Measurements from ENCODE around the gene ARHGAP5.

Gene ARHGAP5

DNA sequence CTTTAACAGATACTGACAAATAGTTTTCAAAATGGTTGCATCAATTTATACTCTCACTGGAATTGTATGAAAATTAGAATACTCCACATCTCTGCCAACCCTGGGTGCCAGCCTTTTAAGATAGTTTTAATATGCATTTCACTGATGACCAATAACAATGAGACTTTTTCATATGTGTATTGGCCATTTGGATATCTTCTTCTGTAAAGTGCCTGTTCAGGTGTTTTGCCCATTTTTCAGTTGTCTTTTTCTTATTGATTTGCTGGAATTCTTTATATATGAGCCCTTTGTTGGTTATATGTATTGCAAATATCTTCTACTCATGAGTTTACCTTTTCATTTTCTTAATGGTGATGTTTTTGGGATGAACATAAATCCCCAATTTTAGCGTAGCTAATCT is 108.0 kb downstream of the ARHGAP5 start:
- DNase-seq, result no peak

DNA sequence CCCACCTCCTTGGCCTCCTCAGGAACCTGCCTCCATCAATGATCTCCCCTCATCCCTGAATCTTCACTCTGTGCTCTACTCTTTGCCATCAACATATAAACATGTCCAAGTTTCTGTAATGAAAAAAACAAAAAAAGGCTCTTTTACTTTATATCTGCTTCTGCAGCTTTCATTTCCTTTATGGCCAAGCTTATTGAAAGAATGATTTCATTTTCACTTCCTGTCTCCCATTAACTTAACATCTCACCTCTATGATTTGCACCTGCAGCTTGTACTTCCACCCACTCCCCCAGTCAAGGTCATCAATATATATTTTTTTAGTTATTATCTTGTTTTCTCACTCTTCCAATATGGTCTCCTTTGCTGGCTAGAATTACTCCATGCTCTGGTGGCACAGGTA is 109.1 kb downstream of the ARHGAP5 start:
- DNase-seq, result no peak

DNA sequence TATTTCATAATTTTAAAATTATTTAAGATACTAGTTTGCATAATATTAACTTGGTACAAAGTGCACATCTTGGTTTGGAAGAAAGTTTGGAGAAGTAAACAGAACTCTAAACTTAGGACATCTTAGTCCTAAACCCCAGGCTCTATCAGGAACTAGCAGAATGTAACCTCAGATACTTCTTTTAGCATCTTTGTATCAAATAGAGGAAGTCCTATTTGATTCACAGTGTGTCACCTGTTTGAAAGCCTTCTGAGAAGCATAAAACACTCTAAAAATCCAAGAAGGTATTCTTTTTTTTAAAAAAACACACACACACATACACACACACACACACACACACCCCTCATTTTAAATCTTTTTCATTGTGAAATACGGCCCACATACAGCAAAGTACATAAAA is 112.7 kb downstream of the ARHGAP5 start:
- DNase-seq, result no peak

DNA sequence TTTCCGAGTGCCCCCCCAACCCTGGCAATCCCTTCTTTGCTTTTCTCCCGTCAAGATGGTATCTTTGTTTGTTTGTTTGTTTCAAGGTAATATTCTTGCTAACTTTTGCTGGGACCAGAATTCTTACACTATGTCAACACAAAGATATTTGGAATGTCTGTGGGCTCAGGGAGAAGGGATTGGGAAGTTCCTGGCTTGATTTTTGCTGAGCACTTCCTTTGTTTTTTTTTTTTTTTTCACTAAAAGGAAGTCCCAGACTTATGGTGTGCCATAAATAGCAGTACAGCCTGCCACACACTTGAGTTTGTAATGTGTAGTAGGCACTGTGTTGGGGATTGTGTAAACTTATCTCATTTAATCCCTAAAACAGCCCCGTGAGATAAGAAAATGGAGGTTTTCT is 113.6 kb downstream of the ARHGAP5 start:
- no peak for DNase-seq

DNA sequence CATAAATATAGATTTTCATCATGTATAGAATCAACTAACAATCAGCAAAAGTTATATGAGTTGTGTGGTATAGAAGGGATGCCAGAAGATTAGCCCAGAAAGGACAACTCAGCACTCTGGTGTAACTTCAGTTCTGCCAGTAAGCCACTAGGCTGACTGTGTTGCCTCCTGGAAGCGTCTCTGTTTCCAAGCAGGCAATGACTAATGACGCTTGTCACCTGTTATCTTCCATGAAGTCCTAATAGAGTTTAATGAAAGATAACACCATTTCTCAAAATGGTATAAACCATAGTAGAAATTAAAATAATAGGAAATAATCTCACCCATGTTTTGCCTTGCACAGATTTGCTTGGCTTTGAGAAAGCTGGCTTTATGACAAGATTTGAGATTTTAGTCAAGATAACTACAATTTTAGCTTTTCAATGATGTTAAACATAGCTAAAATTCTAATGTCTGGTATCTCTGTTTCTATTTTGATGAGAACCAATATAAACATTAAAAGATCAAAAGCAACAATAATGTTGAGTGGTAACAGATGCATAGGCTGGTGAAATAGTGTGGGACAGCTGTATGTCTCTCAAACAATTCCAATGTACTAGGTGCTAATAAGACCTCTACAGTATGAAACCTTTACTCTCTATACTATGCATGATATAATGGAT is 115.7 kb downstream of the ARHGAP5 start:
- no peak for DNase-seq

DNA sequence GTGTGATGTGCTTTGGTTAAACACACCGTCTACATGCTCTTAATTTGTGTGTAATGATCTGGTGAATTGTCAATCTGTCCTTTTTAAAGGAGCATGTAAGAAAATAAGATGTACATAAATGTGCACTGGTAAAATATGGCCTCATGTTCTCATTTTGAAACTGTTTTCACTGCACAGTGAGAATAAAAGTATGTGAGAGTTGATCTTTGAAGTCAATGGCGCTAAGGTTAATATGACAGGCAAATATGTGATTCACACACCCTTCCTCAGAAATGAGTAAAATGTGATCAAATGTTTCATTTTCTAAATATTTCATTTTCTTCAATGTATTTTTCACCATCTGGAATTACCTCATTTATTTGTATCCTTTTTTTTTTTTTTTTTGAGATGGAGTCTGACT is 116.4 kb downstream of the ARHGAP5 start:
- no peak for DNase-seq

DNA sequence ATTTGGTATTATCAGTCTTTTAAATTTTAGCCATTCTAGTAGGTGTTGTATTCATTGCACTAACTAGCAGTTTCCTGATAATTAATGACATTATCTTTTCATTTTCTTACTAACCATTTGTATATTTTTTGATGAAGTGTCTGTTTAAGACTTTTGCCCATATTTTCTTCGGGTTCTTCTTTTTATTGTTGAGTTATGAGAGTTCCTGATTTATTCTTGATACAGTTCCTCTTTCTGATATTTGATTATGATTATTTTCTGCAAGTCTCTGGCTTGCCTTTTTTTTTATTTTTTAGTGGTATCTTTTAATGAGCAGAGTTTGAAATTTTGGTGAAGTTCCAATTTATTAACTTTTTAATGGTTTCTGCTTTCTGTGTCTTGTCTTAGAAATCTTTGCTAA is 118.5 kb downstream of the ARHGAP5 start:
- no peak for DNase-seq

DNA sequence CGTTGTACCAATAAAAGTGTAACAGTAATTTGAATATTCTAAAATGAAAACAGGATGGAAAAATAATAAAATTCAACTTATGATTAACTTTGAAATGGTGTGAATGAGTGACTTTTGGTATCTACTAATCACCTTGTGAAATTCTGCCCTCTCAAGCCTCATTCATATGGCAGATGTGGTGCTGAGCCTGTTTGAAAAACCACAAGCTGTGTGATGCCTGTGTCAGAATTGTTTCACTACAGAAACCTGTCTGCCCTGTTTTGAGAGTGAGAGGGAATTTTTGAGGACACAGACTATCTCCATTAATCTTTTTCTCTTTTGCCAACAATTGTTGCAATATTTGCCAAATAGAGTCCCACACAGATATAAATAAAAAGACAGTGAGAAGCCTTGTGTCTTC is 120.8 kb downstream of the ARHGAP5 start:
- no peak for DNase-seq

- no peak for DNase-seq
Observed at GRCh38 chr14:32200368-32201192, 123.5 kb downstream of the ARHGAP5 start.

DNA sequence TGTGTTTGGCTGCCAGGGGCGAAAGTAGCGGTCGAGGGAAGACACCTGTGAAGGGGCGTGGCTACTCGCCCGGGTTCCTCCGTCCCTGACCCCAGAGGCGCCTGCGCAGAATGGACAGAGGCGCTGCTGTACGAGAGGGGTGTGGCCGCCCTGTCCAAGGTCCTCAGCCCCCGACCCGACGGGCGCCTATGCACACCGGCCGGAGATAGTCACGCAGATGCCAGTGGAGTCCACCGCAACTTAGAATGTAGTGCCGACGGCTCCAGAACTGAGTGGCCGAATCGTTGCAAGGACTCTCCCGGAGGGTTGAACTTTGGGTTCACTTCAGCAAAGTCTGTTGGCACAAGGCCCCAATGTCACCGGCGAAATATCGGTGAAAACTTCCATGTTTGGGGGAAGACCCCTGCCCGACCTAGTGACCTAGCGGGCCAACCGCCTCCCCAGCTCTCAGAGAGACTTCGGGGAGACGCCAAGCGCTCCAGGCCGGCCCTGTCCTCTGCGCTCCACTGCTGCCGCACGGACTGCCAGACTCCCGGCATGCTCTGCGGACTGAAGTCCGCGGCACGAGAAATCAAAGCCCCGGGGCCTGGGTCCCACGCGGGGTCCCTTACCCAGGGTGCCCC is 124.2 kb downstream of the ARHGAP5 start:
- DNase-seq, result peak; percentile 11 to 87

- peak; percentile 73 to 77 for DNase-seq
Observed at GRCh38 chr14:32201816-32202490, 124.8 kb downstream of the ARHGAP5 start, which contains the start of gene RNU6-7. Gene RNU6-7 (plus strand): TSS chr14:32202045.

DNA sequence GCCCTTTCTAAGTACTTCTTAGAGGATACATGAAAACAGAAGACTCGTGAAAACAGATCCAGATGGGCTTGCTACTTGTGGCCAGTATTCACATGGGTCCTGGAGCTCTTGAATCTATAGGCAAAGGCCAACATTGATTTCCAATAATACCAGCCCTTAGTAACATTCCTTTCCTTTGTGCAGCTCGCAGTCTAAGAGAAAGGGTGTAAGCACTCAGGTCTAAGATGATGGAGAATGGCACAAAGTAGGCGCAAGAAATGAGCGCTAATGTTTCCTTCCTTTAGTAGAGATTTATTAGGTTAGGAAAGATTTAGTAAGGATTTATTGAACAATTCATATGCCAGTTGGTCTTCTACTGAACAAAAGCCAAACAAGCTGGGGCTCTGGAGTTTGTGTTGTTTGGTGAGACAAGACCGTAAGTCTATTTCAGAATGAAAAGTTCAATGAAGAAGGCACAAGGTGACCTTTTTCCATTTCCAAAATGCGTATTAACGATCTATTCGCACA is 125.4 kb downstream of the ARHGAP5 start:
- DNase-seq, result peak; percentile 61 to 80

DNA sequence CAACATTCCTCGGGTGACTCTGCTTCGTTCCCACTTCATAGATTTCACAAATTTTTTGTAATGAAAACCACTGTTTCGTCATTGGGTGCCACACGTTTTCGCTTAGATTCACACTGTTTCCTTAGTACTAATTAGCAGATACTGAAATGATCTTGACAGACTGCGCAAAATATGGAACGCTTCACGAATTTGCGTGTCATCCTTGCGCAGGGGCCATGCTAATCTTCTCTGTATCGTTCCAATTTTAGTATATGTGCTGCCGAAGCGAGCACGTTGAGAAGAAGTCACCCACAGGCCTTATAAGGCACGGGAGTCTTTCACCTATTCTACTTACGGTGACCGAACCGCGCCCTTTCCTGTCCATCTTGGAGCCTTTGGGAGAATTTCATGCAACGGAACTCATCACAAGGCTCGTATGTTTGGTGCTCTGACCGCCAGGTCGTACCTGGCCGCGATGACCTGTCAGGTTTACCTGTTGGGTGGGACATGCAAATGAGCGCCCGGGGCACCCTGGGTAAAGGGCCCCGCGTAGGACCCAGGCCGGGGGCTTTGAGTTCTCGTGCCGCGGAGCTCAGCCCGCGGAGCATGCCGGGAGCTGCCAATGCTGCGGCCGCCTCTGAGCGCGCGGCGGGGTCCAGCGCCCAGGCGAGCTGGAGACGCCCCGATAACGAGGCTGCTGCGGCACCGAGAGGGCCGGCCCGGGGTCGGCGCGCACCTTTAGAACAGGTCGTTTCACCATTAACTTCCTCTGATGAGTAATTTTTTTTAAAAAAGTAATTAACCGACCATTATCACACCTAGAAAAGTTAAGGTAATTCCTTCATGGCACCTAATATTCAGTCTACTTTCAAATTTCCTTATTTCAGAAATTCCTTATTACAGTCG is 126.1 kb downstream of the ARHGAP5 start, which contains the start of gene RNU6-8:
TSS of gene RNU6-8 (minus strand) at position 272 of the 885 bp plus-strand sequence.
- peak; percentile 93 to 97 for DNase-seq

DNA sequence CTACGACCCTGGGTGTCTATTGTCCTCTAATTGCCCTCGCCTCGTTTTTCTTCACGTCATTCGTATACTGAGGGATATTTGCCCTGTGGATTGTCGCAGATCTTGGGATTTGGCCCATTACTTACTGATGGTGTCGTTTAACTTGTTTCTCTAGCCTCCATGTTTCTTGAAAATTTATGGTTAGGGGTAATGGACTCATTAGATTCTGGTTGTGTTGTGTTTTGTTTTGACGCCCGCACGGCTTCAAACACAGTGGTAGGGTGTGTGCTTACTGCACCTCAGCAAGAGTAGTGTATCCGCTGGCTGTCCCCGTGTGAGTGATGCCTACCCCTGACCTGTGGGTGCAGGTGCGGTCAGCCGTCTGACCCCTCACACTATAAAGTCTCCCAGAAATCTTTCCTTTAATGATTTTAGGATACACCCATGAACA is 126.8 kb downstream of the ARHGAP5 start:
- peak; percentile 39 to 43 for DNase-seq

- DNase-seq, result no peak
Observed at GRCh38 chr14:32205554-32205953, 128.4 kb downstream of the ARHGAP5 start.

- no peak for DNase-seq
Observed at GRCh38 chr14:32205984-32206383, 128.9 kb downstream of the ARHGAP5 start.

DNA sequence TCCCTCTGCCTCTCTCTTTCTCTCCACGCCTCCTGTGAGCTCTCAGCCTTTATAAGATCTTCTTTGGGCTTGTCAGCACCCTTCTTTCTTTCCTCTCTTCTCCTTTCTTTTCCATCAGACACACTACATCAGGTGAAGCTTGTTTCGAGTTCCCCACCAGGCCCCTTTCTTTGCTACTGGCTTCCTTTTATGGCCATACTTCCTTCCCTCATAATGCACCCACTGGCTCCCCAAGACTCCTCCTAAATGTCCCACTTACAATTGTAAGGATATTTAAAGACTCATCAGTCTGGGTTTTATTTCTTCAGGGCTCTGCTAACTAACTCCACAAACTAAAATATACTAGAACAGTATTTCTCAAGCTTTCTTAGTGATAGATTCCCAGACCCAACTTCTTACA is 129.4 kb downstream of the ARHGAP5 start:
- DNase-seq, result no peak

DNA sequence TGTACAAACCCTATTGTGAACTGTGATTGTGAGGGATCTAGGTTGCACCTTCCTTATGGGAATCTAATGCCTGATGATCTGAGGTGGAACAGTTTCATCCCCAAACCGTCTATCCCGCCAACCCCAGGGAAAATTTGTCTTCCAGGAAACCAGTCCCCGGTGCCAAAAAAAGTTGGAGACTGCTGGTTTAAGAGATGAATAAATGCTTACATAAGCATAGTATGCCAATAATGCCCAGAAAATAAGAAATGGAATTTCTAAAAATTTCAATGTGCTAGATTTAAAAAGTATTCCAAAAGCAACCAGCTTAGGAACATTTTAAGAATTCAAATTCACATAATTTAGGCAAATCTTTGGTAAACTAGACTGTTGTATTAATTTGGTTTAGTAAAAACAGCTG is 131.4 kb downstream of the ARHGAP5 start:
- DNase-seq, result peak in 1 of 2 experiments; percentile 21
